PC-9 (cell line): Measurements from ENCODE around the gene SLC9A3.

ENCODE experiments used
- EZH2 ChIP-seq: fragments of 200-600 bp; sonication (generic); IDR thresholded peaks from 2 replicates; pipeline ENCODE4 v1.8.0; 2017; ENCODE audit warnings: antibody characterized with exemption, low read depth
- TF ChIP-seq, protein P1 (sequence below): fragments of 200-600 bp; sonication (generic); conservative IDR thresholded peaks from 2 replicates; pipeline ENCODE4 v1.6.1; 2017; ENCODE audit warnings: mixed run types, antibody characterized with exemption, mild to moderate bottlenecking, moderate library complexity

GRCh38 chr5:478982-479535 lies 45.2 kb downstream of the SLC9A3 start:
- TF ChIP-seq, protein P1, sequence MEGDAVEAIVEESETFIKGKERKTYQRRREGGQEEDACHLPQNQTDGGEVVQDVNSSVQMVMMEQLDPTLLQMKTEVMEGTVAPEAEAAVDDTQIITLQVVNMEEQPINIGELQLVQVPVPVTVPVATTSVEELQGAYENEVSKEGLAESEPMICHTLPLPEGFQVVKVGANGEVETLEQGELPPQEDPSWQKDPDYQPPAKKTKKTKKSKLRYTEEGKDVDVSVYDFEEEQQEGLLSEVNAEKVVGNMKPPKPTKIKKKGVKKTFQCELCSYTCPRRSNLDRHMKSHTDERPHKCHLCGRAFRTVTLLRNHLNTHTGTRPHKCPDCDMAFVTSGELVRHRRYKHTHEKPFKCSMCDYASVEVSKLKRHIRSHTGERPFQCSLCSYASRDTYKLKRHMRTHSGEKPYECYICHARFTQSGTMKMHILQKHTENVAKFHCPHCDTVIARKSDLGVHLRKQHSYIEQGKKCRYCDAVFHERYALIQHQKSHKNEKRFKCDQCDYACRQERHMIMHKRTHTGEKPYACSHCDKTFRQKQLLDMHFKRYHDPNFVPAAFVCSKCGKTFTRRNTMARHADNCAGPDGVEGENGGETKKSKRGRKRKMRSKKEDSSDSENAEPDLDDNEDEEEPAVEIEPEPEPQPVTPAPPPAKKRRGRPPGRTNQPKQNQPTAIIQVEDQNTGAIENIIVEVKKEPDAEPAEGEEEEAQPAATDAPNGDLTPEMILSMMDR = no peak
- no peak for TF ChIP-seq EZH2
